GM23248 (cell line): ENCODE measurements around the gene AGAP1. TPM values are rescaled to one million over a fixed set of nuclear protein-coding genes. Genes with fewer than 3 reads are reported as not detected.

Experiments used
- DNase-seq: peaks from one replicate; pipeline ENCODE4 v3.0.0-alpha.2; 2015
- H2AFZ ChIP-seq: fragments of 200-600 bp; sonication (generic); 2 replicates; pipeline ENCODE4 v1.6.1; 2016; ENCODE audit warnings: antibody characterized with exemption
- H3F3A ChIP-seq: fragments of 200-600 bp; sonication (generic); 2 replicates; pipeline ENCODE4 v1.6.1; 2016; ENCODE audit warnings: mild to moderate bottlenecking, antibody characterized with exemption, mixed run types; ENCODE audit not compliant: insufficient read depth
- H3K27ac ChIP-seq: fragments of 200-600 bp; sonication (generic); 2 replicates; pipeline ENCODE4 v1.5.1; 2016; ENCODE audit warnings: mild to moderate bottlenecking
- H3K27me3 ChIP-seq: fragments of 200-600 bp; sonication (generic); replicated peaks from 2 replicates; pipeline ENCODE4 v1.6.1; 2016; ENCODE audit warnings: mild to moderate bottlenecking; ENCODE audit not compliant: insufficient read depth
- H3K36me3 ChIP-seq: fragments of 200-600 bp; sonication (generic); 2 replicates; pipeline ENCODE4 v1.6.1; 2016; ENCODE audit warnings: low read depth, mild to moderate bottlenecking
- H3K4me1 ChIP-seq: fragments of 200-600 bp; sonication (generic); 2 replicates; pipeline ENCODE4 v1.6.1; 2016; ENCODE audit warnings: mild to moderate bottlenecking; ENCODE audit not compliant: insufficient read depth
- H3K4me2 ChIP-seq: fragments of 200-600 bp; sonication (generic); one replicate; pipeline ENCODE4 v1.6.1; 2016; ENCODE audit warnings: mild to moderate bottlenecking; ENCODE audit not compliant: unreplicated experiment
- H3K4me3 ChIP-seq: fragments of 200-600 bp; sonication (generic); 2 replicates; pipeline ENCODE4 v1.5.1; 2016; ENCODE audit warnings: mild to moderate bottlenecking
- H3K79me2 ChIP-seq: fragments of 200-600 bp; sonication (generic); 2 replicates; pipeline ENCODE4 v1.6.1; 2016; ENCODE audit warnings: mild to moderate bottlenecking; ENCODE audit not compliant: insufficient read depth
- H3K9ac ChIP-seq: fragments of 200-600 bp; sonication (generic); 2 replicates; pipeline ENCODE4 v1.6.1; 2016; ENCODE audit warnings: mild to moderate bottlenecking
- H3K9me2 ChIP-seq: fragments of 200-600 bp; sonication (generic); 2 replicates; pipeline ENCODE4 v1.6.1; 2016; ENCODE audit warnings: mixed run types, mild to moderate bottlenecking, moderate library complexity; ENCODE audit not compliant: insufficient read depth
- H3K9me3 ChIP-seq: fragments of 200-600 bp; sonication (generic); one replicate; pipeline ENCODE4 v1.6.1; 2017; ENCODE audit warnings: low read depth
- H4K20me1 ChIP-seq: fragments of 200-600 bp; sonication (generic); 2 replicates; pipeline ENCODE4 v1.6.0; 2016; ENCODE audit not compliant: insufficient read depth
- EZH2 ChIP-seq: fragments of 200-600 bp; sonication (generic); IDR thresholded peaks from 2 replicates; pipeline ENCODE4 v1.6.1; 2018; ENCODE audit warnings: antibody characterized with exemption, mild to moderate bottlenecking; ENCODE audit not compliant: insufficient read depth, poor library complexity, severe bottlenecking
- EZH2phosphoT487 ChIP-seq: fragments of 200-600 bp; sonication (generic); IDR thresholded peaks from 2 replicates; pipeline ENCODE4 v1.6.1; 2018; ENCODE audit warnings: antibody characterized with exemption, moderate library complexity, mild to moderate bottlenecking, low read depth; ENCODE audit not compliant: insufficient read depth
- WGBS, 2 experiments: methylation state at CpG; one replicate each; pipeline ENCODE4 v1.1.6; 2015 to 2017; ENCODE audit warnings: low lambda C conversion rate in 2 of 2, low coverage in 1 of 2; ENCODE audit errors: missing lambda C conversion rate in 2 of 2; 5-methylcytosine and 5-hydroxymethylcytosine counted together
- in situ Hi-C: fragments of 300-500 bp; cut with MboI; formaldehyde crosslinking; loops from 2 replicates; pipeline ENCODE4 v1.15.0; 2020
- polyA plus RNA-seq: library from polyadenylated mRNA; unstranded; fragments of >200 nt; fragmentation: Nextera tagmentation; extraction: Ambion mirVana; gene quantifications from 2 replicates; pipeline ENCODE4 v1.2.1, GENCODE V29; 2016
- total RNA-seq: library from RNA; depleted of rRNA; stranded (reverse); fragments of >200 nt; shearing (Covaris generic); gene quantifications from 2 replicates; pipeline ENCODE4 v1.2.3, GENCODE V29; 2014

Gene AGAP1
- total and polyA plus RNA-seq, 2 experiments from 2014 or later, result 2.2 to 9.9 TPM

DNA sequence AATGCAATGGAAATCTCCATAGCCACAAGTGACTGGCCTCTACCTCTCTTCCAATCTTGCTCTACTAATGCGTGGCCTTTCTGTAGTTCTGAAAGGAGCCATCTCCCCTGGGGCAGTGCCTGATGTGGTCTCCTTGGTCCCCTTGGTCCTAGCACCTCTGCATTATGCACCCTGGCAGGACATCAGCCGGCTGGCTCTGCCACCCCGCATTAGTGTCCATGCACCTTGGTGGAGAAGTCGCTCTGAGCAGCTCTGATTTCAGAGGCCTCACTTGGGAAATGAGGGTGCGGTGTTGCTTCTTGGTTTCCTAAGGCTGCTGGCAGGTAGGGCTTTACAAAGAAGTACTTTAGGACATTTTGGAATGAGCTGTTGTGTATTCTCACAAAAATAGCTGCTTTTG lies 356.4 kb downstream of the AGAP1 start:
- Histone ChIP-seq H3K9ac (no peak overlapping the region), H3K4me2 (no peak overlapping the region), H3K9me2 (no peaks in the 10 kb centered on the region), H4K20me1 (no peaks in the 10 kb centered on the region), H3K9me3 (no peaks in the 10 kb centered on the region), H3K36me3 (no peaks in the 10 kb centered on the region), H2AFZ (no peak overlapping the region), H3F3A (no peaks in the 10 kb centered on the region), H3K4me1 (no peaks in the 10 kb centered on the region), H3K79me2 (no peaks in the 10 kb centered on the region; the same call in 1 of the 2 replicates), H3K27ac (no peak overlapping the region), H3K27me3 (no peaks in the 10 kb centered on the region), H3K4me3 (no peak overlapping the region)
- no peak for TF ChIP-seq EZH2
- TF ChIP-seq EZH2phosphoT487, result no peak
- DNase-seq, result no peak
- 100% methylated on average over 5 of the region's 5 CpGs for WGBS, 2 experiments
- in situ Hi-C loops, result no loop called here

DNA sequence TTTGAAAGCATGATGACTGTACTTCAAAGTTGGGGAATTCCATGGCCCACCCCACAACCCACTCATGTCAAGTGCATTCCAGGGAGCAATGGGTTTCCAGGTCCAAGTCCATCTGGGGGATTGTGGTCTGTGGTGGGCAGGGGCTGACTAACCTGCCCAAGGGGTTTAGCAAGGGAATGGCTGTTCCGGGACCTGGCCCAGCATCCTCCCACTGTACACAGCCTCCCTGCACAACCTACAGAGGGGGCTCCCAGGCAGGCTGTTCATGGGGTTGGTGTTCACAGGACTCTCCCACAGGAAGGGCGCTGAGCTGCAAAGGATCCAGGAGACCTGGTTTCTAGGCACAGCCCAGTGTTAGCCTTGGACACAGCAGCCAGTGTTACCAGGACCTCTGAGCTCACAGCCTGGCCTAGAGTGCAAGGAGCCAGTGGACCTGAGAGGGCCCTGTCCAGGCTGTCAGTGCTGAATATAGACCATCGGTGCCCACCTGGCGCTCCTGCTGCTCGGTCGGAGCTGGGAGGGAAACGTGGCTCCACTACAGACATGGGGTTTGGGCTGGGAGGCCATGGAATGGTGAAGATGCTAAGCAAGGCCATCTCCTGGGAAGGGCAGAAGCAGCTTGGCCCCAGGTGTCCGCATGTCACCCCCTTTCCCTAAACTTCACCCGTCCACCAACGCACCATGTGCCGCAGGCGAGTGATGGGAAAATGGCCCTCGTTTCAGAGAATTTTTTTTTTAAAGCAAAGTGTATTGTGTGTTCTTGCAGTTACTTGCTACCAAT lies 357.1 kb downstream of the AGAP1 start:
- no peak overlapping the region for H3K27ac ChIP-seq
- no peak overlapping the region for H3K4me2 ChIP-seq
- no peaks in the 10 kb centered on the region for H3K4me1 ChIP-seq
- H3F3A ChIP-seq, result no peaks in the 10 kb centered on the region
- 91 to 92% methylated on average over 13 of the region's 13 CpGs for WGBS, 2 experiments
- no peak overlapping the region for H3K9ac ChIP-seq
- H3K9me2 ChIP-seq, result no peaks in the 10 kb centered on the region
- no peak for DNase-seq
- no peaks in the 10 kb centered on the region for H4K20me1 ChIP-seq
- in situ Hi-C loops, result no loop called here
- H3K79me2 ChIP-seq, result no peaks in the 10 kb centered on the region; the same call in 1 of the 2 replicates
- H3K27me3 ChIP-seq, result no peaks in the 10 kb centered on the region
- no peak overlapping the region for H2AFZ ChIP-seq
- TF ChIP-seq EZH2phosphoT487 (no peak), EZH2 (no peak)
- H3K36me3 ChIP-seq, result no peaks in the 10 kb centered on the region
- no peaks in the 10 kb centered on the region for H3K9me3 ChIP-seq
- H3K4me3 ChIP-seq, result no peak overlapping the region

DNA sequence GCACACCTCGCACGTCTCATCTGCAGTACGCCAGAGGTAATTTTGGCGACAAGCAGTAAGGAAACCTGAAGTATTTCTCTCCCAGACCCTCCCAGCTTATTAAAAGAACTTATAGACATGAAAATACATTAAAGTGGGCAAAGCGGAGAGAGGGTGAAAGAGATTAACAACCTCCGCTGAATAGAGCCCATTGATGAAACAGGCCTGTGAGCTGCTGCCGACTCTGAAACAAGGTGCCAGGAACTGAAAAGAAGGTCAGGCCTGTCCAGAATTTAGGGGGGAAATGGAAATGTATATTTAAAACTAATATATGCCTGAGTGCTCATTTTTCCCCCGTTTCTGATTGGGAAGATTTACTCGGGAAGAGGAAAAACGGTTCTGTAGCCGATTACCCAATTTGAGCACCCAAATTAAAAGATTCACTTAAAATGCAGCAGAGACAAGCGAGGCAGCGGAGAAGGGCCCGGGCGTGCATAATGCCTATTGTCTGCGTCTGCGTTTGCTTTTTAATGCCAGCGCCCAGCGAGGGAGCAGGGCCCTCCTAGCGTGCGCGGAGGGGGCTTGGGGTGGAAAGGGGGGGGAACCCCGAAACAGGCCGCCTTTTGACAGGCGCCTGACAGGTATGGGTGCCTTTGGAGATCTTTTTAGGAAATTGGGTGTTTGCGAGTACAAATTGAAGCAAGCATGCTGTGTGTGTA lies 358.1 kb downstream of the AGAP1 start:
- Histone ChIP-seq H3F3A (no peaks in the 10 kb centered on the region), H3K9ac (no peak overlapping the region), H3K27ac (no peak overlapping the region), H3K27me3 (no peaks in the 10 kb centered on the region), H2AFZ (no peak overlapping the region), H3K9me3 (no peaks in the 10 kb centered on the region), H4K20me1 (no peaks in the 10 kb centered on the region), H3K4me1 (no peaks in the 10 kb centered on the region), H3K36me3 (no peaks in the 10 kb centered on the region), H3K79me2 (no peaks in the 10 kb centered on the region; the same call in 1 of the 2 replicates), H3K4me3 (no peak overlapping the region), H3K9me2 (no peaks in the 10 kb centered on the region), H3K4me2 (no peak overlapping the region)
- WGBS, 2 experiments, result 97% methylated on average over 24 to 26 of the region's 26 CpGs
- no peak for DNase-seq
- TF ChIP-seq EZH2 (no peak), EZH2phosphoT487 (no peak)
- in situ Hi-C loops, result no loop called here

- H3K27ac ChIP-seq, result no peak overlapping the region
- H3K27me3 ChIP-seq, result no peaks in the 10 kb centered on the region
- 92 to 93% methylated on average over 11 of the region's 11 CpGs for WGBS, 2 experiments
- H3F3A ChIP-seq, result no peaks in the 10 kb centered on the region
- H3K36me3 ChIP-seq, result no peaks in the 10 kb centered on the region
- H3K4me2 ChIP-seq, result no peak overlapping the region
- in situ Hi-C loops, result no loop called here
- H3K4me3 ChIP-seq, result no peak overlapping the region
- H4K20me1 ChIP-seq, result no peaks in the 10 kb centered on the region
- no peak for DNase-seq
- H3K9me3 ChIP-seq, result no peaks in the 10 kb centered on the region
- H2AFZ ChIP-seq, result no peak overlapping the region
- H3K9me2 ChIP-seq, result no peaks in the 10 kb centered on the region
- no peak for TF ChIP-seq EZH2
- TF ChIP-seq EZH2phosphoT487, result no peak
- H3K79me2 ChIP-seq, result no peaks in the 10 kb centered on the region; the same call in 1 of the 2 replicates
- no peak overlapping the region for H3K9ac ChIP-seq
- H3K4me1 ChIP-seq, result no peaks in the 10 kb centered on the region
Measured at GRCh38 chr2:235852526-235852920, 358.7 kb downstream of the AGAP1 start.
